Esophagus squamous epithelium (tissue), 4 donors: ENCODE results near the gene CEP170.

Source experiments
- POLR2A ChIP-seq, 4 donors: fragments of 450-650 bp; IDR thresholded peaks; one replicate each; pipeline ENCODE4 v1.6.1; 2017; ENCODE audit warnings: antibody characterized with exemption in 4 of 4, mild to moderate bottlenecking in 4 of 4, moderate library complexity in 3 of 4
- TF ChIP-seq, protein P1 (sequence below), 6 experiments: fragments of 450-650 bp in 4 of 6; fragments of 200-600 bp in 2 of 6; sonication (generic) in 2 of 6; IDR thresholded peaks; one replicate each; pipeline ENCODE4 v1.5.1; 2016 to 2019; ENCODE audit warnings: antibody characterized with exemption in 6 of 6, mild to moderate bottlenecking in 4 of 6, moderate library complexity in 4 of 6

- no peak for TF ChIP-seq POLR2A (IDR thresholded peaks at IDR 0.05)
- TF ChIP-seq, protein P1, sequence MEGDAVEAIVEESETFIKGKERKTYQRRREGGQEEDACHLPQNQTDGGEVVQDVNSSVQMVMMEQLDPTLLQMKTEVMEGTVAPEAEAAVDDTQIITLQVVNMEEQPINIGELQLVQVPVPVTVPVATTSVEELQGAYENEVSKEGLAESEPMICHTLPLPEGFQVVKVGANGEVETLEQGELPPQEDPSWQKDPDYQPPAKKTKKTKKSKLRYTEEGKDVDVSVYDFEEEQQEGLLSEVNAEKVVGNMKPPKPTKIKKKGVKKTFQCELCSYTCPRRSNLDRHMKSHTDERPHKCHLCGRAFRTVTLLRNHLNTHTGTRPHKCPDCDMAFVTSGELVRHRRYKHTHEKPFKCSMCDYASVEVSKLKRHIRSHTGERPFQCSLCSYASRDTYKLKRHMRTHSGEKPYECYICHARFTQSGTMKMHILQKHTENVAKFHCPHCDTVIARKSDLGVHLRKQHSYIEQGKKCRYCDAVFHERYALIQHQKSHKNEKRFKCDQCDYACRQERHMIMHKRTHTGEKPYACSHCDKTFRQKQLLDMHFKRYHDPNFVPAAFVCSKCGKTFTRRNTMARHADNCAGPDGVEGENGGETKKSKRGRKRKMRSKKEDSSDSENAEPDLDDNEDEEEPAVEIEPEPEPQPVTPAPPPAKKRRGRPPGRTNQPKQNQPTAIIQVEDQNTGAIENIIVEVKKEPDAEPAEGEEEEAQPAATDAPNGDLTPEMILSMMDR (IDR thresholded peaks at IDR 0.05): no peak
These were observed 10.6 kb downstream of the CEP170 start for GRCh38 chr1:243244432-243244841.
